GM18951 (cell line): ENCODE results near the gene C19orf67.

Experiments used
- POLR2A ChIP-seq: IDR thresholded peaks from 4 replicates; pipeline ENCODE4 v1.6.1; 2011; ENCODE audit warnings: mild to moderate bottlenecking; ENCODE audit not compliant: insufficient read length, insufficient read depth; ENCODE audit errors: extremely low read depth
- in situ Hi-C: fragments of 300-500 bp; cut with MboI; formaldehyde crosslinking; loops from one replicate; pipeline ENCODE4 v1.12.0; 2022; ENCODE audit warnings: low sequenced_read_pairs, mixed read lengths, inconsistent platforms; ENCODE audit not compliant: unreplicated experiment

The C19orf67 gene

DNA sequence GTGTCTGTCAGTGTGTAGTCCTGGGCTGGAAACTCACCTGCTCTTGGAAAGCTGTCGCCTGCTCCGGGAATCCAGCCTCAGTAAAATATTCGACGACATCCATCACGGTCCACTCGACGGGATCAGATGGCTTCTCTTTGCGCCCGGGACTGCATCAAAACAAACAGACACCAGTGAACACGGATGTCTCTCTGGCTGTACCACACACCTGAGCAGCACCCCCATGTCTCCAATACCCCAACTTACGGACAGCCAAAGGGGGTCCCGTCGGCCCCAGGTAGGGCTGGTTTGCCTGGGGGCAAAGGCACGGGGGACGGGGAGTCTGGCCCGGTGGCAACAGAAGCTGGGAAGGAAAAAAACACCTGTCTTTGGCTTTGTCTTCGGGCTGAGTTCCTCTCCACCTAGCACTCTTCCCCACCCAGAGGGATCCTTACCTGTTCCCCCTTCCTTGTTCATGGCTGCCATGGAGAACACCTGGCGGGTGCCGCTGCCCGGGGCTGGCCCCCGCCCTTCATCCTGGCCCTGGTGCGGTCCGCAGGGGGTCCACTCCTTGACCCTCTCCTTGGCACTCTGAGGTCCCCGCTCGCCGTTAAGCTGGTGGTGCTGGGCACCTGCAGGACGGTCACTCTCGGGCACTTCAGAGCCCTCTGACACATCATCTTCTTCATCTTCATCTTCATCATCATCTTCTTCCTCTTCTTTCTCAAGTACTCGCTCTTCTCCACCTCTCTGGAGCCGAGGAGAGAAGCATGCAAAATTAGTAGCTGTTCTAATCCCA lies 3.2 kb upstream of the C19orf67 start:
- TF ChIP-seq POLR2A: no peak
- in situ Hi-C loops: no loop called here

DNA sequence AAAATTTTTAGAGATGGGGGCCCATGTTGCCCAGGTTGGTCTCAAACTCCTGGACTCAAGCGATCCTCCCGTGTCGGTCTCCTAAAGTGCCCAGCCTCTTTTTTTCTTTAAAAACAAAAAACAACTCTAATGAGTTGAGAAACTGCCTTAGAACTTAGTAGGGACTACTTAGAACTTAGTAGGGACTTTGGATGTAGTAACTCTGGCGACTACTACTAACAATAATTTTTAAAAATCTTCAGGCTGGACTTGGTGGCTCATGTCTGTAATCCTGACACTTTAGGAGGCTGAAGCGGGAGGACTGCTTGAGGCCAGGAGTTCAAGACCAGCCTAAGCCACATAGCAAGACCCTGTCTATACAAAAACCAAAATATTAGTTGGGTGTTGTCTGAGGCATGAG lies 515 bp upstream of the C19orf67 start:
- in situ Hi-C loops: no loop called here
- no peak for TF ChIP-seq POLR2A

DNA sequence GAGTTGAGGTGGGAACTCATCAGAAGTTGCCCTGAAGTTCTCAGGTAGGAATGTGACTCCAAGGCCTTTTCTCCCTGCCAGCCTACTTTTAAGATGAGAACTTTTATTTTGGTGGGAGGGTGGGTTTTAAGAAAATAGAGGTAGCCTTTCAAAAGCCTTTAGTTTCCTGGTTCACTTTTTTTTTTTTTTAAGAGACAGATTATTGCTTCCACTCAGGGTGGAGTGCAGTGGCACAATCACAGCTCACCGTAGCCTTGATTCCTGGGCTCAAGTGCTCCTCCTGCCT lies 3.0 kb downstream of the C19orf67 start:
- TF ChIP-seq POLR2A: no peak
- in situ Hi-C loops: no loop called here

- no peak for TF ChIP-seq POLR2A
- in situ Hi-C loops: no loop called here
Measured at GRCh38 chr19:14081797-14082674, 3.5 kb downstream of the C19orf67 start.

DNA sequence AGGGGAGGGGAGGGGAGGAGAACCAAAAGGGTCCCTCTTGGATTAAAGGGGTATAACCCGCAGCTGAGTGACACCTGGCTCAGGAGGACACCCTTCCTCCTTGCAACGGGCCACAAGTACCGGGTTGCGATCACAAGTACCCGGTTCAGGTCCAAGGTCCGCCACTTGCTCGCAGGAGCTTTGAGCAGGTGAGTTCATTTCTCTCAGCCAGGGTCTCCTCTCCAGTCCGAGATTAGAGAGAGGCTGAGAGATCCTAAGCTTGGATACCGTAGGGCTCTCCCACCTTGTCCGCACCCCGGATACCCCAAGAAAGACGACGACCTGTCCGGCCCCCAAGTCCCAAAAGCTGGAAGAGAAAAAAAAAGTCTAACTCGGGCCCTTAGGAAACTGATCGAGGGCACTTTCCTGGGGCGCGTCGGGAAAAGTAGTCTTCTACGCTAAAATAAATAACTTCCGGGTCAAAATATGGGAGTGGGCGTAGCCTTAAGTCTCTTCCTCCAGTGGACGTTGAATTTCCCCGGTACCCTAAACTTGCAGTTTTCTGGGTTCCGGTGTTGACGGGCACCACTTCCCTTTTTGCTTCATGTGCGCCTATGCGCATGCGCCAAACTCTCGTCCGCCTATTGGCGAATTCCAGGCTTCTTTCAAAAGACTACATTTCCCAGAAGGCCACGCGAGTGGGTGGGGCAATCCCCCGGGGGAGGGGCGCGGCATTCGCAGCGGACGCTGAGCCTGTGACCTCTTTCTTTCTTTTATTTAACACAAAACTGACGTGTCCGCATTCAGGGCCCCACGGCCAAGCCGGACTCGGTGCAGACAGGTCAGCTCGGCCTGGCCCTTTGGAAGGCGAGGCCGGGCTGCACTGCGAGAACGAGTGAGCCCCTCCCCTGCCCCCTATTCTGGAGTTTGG lies 4.4 kb downstream of the C19orf67 start:
- peak; percentile 74 for TF ChIP-seq POLR2A
- in situ Hi-C loops: no loop called here

DNA sequence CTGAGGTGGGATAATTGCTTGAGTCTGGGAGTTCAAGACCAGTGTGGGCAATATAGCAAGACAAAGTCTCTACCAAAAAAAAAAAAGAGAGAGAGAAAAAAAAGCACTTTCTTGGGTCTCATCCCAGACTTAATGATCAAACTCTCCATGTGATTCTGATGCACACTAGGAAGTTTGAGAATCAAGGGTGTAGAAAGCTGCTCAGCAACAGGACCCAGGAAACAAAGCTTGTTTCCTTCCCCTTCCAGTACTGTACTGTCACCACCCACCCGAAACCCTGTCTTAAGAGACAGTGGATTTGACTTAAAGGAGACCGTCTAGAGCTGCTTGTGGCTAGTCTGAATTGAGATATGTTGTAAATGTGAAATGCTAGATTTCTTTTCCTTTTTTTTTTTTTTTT lies 7.2 kb downstream of the C19orf67 start:
- in situ Hi-C loops: loop anchor here (10.0 kb wide), 1 partner anchor 484 kb away; no protein-coding TSS in a partner anchor
- no peak for TF ChIP-seq POLR2A

GRCh38 chr19:14073925-14074838 lies 11.4 kb downstream of the C19orf67 start:
- no peak for TF ChIP-seq POLR2A
- in situ Hi-C loops: loop anchor here (5.0 to 10.0 kb wide), 2 partner anchors 192 to 479 kb away; no protein-coding TSS in a partner anchor

DNA sequence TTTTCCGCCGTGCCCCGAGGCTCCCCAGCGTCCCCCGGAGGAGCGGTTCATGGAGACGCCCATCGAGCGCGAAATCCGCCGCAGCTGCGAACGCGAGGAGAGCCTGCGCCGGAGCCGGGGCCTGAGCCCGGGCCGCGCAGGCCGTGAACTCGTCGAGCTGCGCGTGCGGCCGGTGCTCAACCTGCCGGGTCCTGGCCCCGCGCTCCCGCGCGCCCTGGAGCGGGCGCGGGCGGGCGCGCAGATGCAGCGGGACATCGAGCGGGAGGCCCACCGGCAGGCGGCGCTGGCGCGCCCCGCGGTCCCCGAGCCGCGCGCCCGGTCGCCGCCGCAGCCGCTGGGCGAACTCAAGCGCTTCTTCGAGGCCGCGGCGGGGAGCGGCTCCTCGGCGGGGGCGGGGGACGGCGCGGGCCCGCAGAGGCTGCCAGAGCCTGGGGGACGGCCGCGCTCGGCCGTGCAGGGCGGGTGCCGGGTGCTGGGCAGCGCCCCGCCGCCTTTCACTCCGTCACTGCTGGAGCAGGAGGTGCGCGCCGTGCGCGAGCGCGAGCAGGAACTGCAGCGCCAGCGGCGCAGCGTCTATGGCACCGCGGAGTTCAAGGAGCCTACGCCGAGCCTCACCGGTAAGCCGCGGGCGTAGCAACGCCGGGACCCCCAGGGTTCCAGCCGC lies 12.2 kb downstream of the C19orf67 start:
- TF ChIP-seq POLR2A: peak; percentile 50
- in situ Hi-C loops: loop anchor here (5.0 to 10.0 kb wide), 2 partner anchors 191 to 479 kb away; no protein-coding TSS in a partner anchor

DNA sequence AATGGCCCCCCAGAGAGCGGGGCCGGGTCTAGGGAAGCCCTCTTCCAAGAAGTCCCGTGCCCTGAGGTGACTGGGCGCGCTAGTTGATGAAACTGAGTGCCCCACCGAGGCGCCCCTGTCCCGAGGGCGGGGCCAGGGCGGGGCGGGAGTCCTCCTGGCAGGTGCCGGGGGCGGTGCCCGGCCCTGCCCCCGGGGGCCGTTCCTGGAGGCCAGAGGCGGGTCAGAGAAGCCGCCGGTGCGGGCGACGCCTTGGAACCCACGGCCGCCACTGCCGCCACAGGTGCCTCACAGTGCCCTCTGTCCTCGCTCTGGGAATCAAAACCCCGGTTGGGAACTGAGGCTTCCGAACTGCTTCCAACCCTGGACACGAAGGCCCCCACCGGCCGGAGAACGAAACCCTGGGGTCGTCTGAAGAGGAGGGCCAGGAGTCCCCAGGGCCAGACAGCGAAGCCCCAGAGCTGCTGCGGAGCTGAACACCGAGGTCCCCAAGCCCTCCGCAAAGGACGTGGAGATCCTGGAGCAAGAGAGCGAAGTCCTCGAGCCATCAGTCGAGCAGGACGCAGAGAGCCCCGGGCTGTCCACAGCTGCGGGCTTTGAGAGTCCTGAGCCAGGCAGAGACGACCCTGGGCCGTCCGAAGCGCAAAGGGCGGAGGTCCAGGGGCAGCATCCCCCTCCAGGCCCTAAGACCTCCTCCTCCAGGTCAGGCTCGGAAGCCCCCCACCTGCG lies 12.9 kb downstream of the C19orf67 start, which contains the start of gene MISP3:
TSS of gene MISP3 (plus strand) at position 252 of the 726 bp plus-strand sequence. CDS start 524 bp downstream, outside the sequence.
- TF ChIP-seq POLR2A: no peak
- in situ Hi-C loops: loop anchor here (5.0 to 10.0 kb wide), 2 partner anchors 190 to 478 kb away; no protein-coding TSS in a partner anchor

- TF ChIP-seq POLR2A: no peak
- in situ Hi-C loops: loop anchor here (5.0 to 10.0 kb wide), 2 partner anchors 188 to 476 kb away; no protein-coding TSS in a partner anchor
Measured at GRCh38 chr19:14070268-14071050, 15.1 kb downstream of the C19orf67 start.
